K562 (cell line): Measurements from ENCODE around the gene ITGAE. TPM values are rescaled to one million over a fixed set of nuclear protein-coding genes. Genes with fewer than 3 reads are reported as not detected.

Experiments
- ARID1B ChIP-seq: fragments of 450-650 bp; IDR thresholded peaks from 2 replicates; pipeline ENCODE4 v1.6.1; 2016; ENCODE audit warnings: antibody characterized with exemption, mild to moderate bottlenecking, inconsistent platforms
- CAMTA2 ChIP-seq: fragments of 250-450 bp; sonication (Bioruptor Pico); conservative IDR thresholded peaks from 2 replicates; pipeline ENCODE4 v1.5.1; 2022
- KAT2B ChIP-seq: IDR thresholded peaks from one replicate; pipeline ENCODE4 v1.6.1; 2012; ENCODE audit warnings: low read depth, mild to moderate bottlenecking, control low read depth, inconsistent platforms, low read length, moderate library complexity
- KDM1A ChIP-seq, 2 experiments: fragments of 450-650 bp; IDR thresholded peaks; 2 replicates each; pipeline ENCODE4 v1.6.1; 2016; ENCODE audit warnings: mild to moderate bottlenecking in 2 of 2
- PHTF2 ChIP-seq: fragments of 250-450 bp; sonication (Bioruptor Pico); IDR thresholded peaks from 2 replicates; pipeline ENCODE4 v1.5.0; 2021; ENCODE audit warnings: mild to moderate bottlenecking
- POLR2AphosphoS2 ChIP-seq: IDR thresholded peaks from 2 replicates; pipeline ENCODE4 v1.6.1; 2012; ENCODE audit warnings: low read length, improper control_type of control experiment
- STAG1 ChIP-seq: sonication (generic); formaldehyde crosslinking; IDR thresholded peaks from 2 replicates; pipeline ENCODE4 v1.5.0; 2020; ENCODE audit warnings: missing genetic modification reagents, borderline replicate concordance
- ZNF507 ChIP-seq: conservative IDR thresholded peaks from 2 replicates; pipeline ENCODE4 v1.6.1; 2017; ENCODE audit warnings: missing genetic modification characterization, missing compliant biosample characterization
- ZNF707 ChIP-seq: fragments of 250-450 bp; sonication (Bioruptor Pico); conservative IDR thresholded peaks from 2 replicates; pipeline ENCODE4 v1.8.0; 2022; ENCODE audit warnings: inconsistent platforms, mild to moderate bottlenecking, moderate library complexity
- ZSCAN29 ChIP-seq: fragments of 450-650 bp; IDR thresholded peaks from 2 replicates; pipeline ENCODE4 v1.6.1; 2017
- polyA plus RNA-seq, 8 experiments: library from polyadenylated mRNA; depleted of rRNA in 4 of 8; stranded (reverse) in 5 of 8; unstranded in 3 of 8; fragments of >200 nt; fragmentation: Nextera tagmentation in 2 of 8; fragmentation: Illumina TruSeq in 1 of 8; extraction: Ambion mirVana in 2 of 8; extraction: Trizol in 1 of 8; gene quantifications; 2 replicates each; pipeline versions ENCODE4 v1.2.1 to v1.2.3, GENCODE V29; 2011 to 2014; ENCODE audit warnings: inconsistent platforms in 1 of 8, missing spikeins in 1 of 8
- total RNA-seq, 7 experiments: library from RNA; depleted of rRNA in 6 of 7; stranded (reverse); fragments of >200 nt in 6 of 7; fragmentation: Illumina TruSeq in 2 of 7; extraction: Trizol in 2 of 7; gene quantifications; 2 replicates each; pipeline versions ENCODE4 v1.2.1 to v1.2.3, GENCODE V29; 2011 to 2021; ENCODE audit warnings: low replicate concordance in 1 of 7
- TF ChIP-seq, protein P1 (sequence below): fragments of 450-650 bp; formaldehyde crosslinking; conservative IDR thresholded peaks from 2 replicates; pipeline ENCODE4 v1.4.0; 2022; ENCODE audit warnings: mild to moderate bottlenecking, missing genetic modification characterization
- TF ChIP-seq, protein P2 (sequence below), 2 experiments: IDR thresholded peaks; 2 replicates each; pipeline ENCODE4 v1.6.1; 2012; ENCODE audit warnings: improper control_type of control experiment in 2 of 2, low read depth in 2 of 2, low read length in 2 of 2, borderline replicate concordance in 1 of 2
- TF ChIP-seq, protein P3 (sequence below), 2 experiments: fragments of 450-650 bp; IDR thresholded peaks; 2 replicates each; pipeline ENCODE4 v1.6.1; 2018; ENCODE audit warnings: mild to moderate bottlenecking in 2 of 2, low read depth in 1 of 2; ENCODE audit not compliant: partially characterized antibody in 2 of 2
- TF ChIP-seq, protein P4 (sequence below): fragments of 250-450 bp; sonication (Bioruptor Pico); IDR thresholded peaks from 2 replicates; pipeline ENCODE4 v1.4.0; 2020; ENCODE audit warnings: mild to moderate bottlenecking, moderate library complexity
- TF ChIP-seq, protein P5 (sequence below): sonication (generic); formaldehyde crosslinking; IDR thresholded peaks from 2 replicates; pipeline ENCODE4 v1.9.0; 2022; ENCODE audit warnings: mild to moderate bottlenecking, missing genetic modification reagents
- TF ChIP-seq, protein P6 (sequence below): fragments of 450-650 bp; formaldehyde crosslinking; IDR thresholded peaks from 2 replicates; pipeline ENCODE4 v1.4.0; 2022; ENCODE audit warnings: missing genetic modification characterization

The ITGAE gene
- total and polyA plus RNA-seq, 9 of the 15 experiments (the other 6 are each of a cell fraction or from before 2014, with no cell fraction given) = 14.8 to 160 (median 27.0) TPM

DNA sequence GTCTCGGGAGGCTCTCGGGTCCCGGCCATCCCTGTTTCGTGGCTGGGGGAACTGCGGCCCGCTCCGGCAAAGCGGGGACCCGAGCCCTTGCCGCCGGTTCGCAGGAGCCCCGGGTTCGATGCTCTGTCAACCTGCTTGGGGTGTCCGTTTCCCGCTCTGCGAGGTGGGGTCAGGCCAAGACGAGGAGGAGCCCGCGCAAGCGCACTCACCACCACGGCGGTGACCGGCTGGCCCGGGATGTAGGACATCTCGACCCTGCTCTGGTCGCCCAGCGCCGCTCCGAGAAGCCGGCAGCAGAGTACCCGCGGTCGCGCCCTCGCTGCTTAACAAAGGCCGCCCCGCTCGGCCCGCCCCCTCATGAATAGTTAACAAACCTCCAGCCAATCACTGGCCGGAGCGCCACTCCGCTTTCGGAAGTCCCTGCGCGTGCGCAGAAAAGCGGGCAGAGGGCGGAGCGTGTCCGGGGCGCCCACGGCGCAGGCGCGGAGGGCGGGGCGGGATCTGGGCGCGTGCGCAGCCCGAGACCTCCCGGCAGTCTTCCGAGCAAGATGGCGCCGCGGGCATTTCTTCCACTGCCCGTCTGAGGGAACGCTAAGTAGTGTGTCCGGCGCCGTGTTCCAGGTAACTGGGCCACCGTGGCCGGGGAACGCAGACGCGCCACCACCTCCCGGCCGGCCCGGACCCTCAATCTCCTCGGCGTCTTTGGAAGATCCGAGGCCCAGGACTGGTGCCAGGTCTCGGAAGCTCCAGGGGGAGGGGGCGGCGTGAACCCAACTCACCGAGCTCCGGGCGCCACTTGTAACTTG is 132.5 kb downstream of the ITGAE start, which contains the start of the genes EMC6 and TAX1BP3 (continued):
- TF ChIP-seq, protein P1, sequence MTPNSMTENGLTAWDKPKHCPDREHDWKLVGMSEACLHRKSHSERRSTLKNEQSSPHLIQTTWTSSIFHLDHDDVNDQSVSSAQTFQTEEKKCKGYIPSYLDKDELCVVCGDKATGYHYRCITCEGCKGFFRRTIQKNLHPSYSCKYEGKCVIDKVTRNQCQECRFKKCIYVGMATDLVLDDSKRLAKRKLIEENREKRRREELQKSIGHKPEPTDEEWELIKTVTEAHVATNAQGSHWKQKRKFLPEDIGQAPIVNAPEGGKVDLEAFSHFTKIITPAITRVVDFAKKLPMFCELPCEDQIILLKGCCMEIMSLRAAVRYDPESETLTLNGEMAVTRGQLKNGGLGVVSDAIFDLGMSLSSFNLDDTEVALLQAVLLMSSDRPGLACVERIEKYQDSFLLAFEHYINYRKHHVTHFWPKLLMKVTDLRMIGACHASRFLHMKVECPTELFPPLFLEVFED (CRISPR knock-in tag) = no peak
- TF ChIP-seq, protein P2, sequence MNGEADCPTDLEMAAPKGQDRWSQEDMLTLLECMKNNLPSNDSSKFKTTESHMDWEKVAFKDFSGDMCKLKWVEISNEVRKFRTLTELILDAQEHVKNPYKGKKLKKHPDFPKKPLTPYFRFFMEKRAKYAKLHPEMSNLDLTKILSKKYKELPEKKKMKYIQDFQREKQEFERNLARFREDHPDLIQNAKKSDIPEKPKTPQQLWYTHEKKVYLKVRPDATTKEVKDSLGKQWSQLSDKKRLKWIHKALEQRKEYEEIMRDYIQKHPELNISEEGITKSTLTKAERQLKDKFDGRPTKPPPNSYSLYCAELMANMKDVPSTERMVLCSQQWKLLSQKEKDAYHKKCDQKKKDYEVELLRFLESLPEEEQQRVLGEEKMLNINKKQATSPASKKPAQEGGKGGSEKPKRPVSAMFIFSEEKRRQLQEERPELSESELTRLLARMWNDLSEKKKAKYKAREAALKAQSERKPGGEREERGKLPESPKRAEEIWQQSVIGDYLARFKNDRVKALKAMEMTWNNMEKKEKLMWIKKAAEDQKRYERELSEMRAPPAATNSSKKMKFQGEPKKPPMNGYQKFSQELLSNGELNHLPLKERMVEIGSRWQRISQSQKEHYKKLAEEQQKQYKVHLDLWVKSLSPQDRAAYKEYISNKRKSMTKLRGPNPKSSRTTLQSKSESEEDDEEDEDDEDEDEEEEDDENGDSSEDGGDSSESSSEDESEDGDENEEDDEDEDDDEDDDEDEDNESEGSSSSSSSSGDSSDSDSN (IDR thresholded peaks at IDR 0.05; ENCODE audit: borderline replicate concordance in 1 of 2, low read depth in 2 of 2, low read length in 2 of 2) = 0 out of 4 replicates have a peak, but pooled peaks of 1 of the 2 experiments have one; percentile 36
- TF ChIP-seq PHTF2 (CRISPR knock-in tag) (no peak), ARID1B (no peak), ZSCAN29 (no peak), CAMTA2 (CRISPR knock-in tag) (no peak), KAT2B (no peak), STAG1 (CRISPR knock-in tag) (no peak), KDM1A (IDR thresholded peaks at IDR 0.05) (no peak; a peak in 1 of 4 replicates), POLR2AphosphoS2 (peak; percentile 61; the same call in 1 of the 2 replicates), ZNF707 (CRISPR knock-in tag) (no peak), ZNF507 (tag) (no peak)
- TF ChIP-seq, protein P3, sequence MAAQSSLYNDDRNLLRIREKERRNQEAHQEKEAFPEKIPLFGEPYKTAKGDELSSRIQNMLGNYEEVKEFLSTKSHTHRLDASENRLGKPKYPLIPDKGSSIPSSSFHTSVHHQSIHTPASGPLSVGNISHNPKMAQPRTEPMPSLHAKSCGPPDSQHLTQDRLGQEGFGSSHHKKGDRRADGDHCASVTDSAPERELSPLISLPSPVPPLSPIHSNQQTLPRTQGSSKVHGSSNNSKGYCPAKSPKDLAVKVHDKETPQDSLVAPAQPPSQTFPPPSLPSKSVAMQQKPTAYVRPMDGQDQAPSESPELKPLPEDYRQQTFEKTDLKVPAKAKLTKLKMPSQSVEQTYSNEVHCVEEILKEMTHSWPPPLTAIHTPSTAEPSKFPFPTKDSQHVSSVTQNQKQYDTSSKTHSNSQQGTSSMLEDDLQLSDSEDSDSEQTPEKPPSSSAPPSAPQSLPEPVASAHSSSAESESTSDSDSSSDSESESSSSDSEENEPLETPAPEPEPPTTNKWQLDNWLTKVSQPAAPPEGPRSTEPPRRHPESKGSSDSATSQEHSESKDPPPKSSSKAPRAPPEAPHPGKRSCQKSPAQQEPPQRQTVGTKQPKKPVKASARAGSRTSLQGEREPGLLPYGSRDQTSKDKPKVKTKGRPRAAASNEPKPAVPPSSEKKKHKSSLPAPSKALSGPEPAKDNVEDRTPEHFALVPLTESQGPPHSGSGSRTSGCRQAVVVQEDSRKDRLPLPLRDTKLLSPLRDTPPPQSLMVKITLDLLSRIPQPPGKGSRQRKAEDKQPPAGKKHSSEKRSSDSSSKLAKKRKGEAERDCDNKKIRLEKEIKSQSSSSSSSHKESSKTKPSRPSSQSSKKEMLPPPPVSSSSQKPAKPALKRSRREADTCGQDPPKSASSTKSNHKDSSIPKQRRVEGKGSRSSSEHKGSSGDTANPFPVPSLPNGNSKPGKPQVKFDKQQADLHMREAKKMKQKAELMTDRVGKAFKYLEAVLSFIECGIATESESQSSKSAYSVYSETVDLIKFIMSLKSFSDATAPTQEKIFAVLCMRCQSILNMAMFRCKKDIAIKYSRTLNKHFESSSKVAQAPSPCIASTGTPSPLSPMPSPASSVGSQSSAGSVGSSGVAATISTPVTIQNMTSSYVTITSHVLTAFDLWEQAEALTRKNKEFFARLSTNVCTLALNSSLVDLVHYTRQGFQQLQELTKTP (IDR thresholded peaks at IDR 0.05; ENCODE audit: low read depth in 1 of 2, partially characterized antibody in 2 of 2) = no peak
- TF ChIP-seq, protein P4, sequence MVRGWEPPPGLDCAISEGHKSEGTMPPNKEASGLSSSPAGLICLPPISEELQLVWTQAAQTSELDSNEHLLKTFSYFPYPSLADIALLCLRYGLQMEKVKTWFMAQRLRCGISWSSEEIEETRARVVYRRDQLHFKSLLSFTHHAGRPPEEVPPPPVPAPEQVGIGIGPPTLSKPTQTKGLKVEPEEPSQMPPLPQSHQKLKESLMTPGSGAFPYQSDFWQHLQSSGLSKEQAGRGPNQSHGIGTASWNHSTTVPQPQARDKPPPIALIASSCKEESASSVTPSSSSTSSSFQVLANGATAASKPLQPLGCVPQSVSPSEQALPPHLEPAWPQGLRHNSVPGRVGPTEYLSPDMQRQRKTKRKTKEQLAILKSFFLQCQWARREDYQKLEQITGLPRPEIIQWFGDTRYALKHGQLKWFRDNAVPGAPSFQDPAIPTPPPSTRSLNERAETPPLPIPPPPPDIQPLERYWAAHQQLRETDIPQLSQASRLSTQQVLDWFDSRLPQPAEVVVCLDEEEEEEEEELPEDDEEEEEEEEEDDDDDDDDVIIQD = no peak
- TF ChIP-seq, protein P5, sequence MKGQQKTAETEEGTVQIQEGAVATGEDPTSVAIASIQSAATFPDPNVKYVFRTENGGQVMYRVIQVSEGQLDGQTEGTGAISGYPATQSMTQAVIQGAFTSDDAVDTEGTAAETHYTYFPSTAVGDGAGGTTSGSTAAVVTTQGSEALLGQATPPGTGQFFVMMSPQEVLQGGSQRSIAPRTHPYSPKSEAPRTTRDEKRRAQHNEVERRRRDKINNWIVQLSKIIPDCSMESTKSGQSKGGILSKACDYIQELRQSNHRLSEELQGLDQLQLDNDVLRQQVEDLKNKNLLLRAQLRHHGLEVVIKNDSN (CRISPR knock-in tag) = no peak
- TF ChIP-seq, protein P6, sequence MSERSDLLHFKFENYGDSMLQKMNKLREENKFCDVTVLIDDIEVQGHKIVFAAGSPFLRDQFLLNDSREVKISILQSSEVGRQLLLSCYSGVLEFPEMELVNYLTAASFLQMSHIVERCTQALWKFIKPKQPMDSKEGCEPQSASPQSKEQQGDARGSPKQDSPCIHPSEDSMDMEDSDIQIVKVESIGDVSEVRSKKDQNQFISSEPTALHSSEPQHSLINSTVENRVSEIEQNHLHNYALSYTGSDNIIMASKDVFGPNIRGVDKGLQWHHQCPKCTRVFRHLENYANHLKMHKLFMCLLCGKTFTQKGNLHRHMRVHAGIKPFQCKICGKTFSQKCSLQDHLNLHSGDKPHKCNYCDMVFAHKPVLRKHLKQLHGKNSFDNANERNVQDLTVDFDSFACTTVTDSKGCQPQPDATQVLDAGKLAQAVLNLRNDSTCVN (CRISPR knock-in tag) = no peak
